HepG2 (cell line): ENCODE measurements around the gene AARSD1. TPM values are rescaled to one million over a fixed set of nuclear protein-coding genes. Genes with fewer than 3 reads are reported as not detected.

Experiments
- GZF1 ChIP-seq: sonication (generic); formaldehyde crosslinking; IDR thresholded peaks from 2 replicates; pipeline ENCODE4 v1.5.1; 2020; ENCODE audit warnings: mild to moderate bottlenecking, missing genetic modification reagents
- HMGXB4 ChIP-seq, 2 experiments: sonication (generic) in 1 of 2; formaldehyde crosslinking in 1 of 2; IDR thresholded peaks; 2 replicates each; pipeline versions ENCODE4 v1.4.0 to v1.6.1; 2018 to 2020; ENCODE audit warnings: missing genetic modification reagents in 2 of 2, borderline replicate concordance in 1 of 2, low read depth in 1 of 2, mild to moderate bottlenecking in 1 of 2, missing biosample characterization in 1 of 2
- MED13 ChIP-seq: sonication (generic); formaldehyde crosslinking; IDR thresholded peaks from 2 replicates; pipeline ENCODE4 v1.5.0; 2020; ENCODE audit warnings: missing genetic modification reagents
- NFIC ChIP-seq: IDR thresholded peaks from 2 replicates; pipeline ENCODE4 v1.6.1; 2012; ENCODE audit warnings: mild to moderate bottlenecking, low read length, inconsistent platforms
- SNRNP70 ChIP-seq: fragments of 200-400 bp; formaldehyde crosslinking; IDR thresholded peaks from 2 replicates; pipeline ENCODE4 v1.6.1; 2017; ENCODE audit warnings: mild to moderate bottlenecking, low read depth, low read length, moderate library complexity
- ZFP37 ChIP-seq: sonication (generic); formaldehyde crosslinking; IDR thresholded peaks from 2 replicates; pipeline ENCODE4 v1.4.0; 2020; ENCODE audit warnings: missing genetic modification reagents, borderline replicate concordance
- ZNF318 ChIP-seq: sonication (generic); formaldehyde crosslinking; IDR thresholded peaks from 2 replicates; pipeline ENCODE4 v1.4.0; 2020; ENCODE audit warnings: mild to moderate bottlenecking, missing genetic modification reagents
- ZNF563 ChIP-seq: sonication (generic); formaldehyde crosslinking; IDR thresholded peaks from 2 replicates; pipeline ENCODE4 v1.8.0; 2022; ENCODE audit warnings: mild to moderate bottlenecking, moderate library complexity, missing genetic modification reagents
- ZNF839 ChIP-seq: sonication (generic); formaldehyde crosslinking; IDR thresholded peaks from 2 replicates; pipeline ENCODE4 v1.4.0; 2020; ENCODE audit warnings: missing genetic modification reagents, mild to moderate bottlenecking, borderline replicate concordance
- ZXDC ChIP-seq: sonication (generic); formaldehyde crosslinking; IDR thresholded peaks from 2 replicates; pipeline ENCODE4 v1.5.0; 2020; ENCODE audit warnings: mild to moderate bottlenecking, missing genetic modification reagents
- polyA plus RNA-seq, 8 experiments: library from polyadenylated mRNA; depleted of rRNA in 3 of 8; stranded (reverse) in 7 of 8; unstranded in 1 of 8; fragments of >200 nt; fragmentation: Illumina TruSeq in 4 of 8; extraction: Trizol in 4 of 8; gene quantifications; 2 replicates each; pipeline versions ENCODE4 v1.2.1 to v1.2.3, GENCODE V29; 2011 to 2016; ENCODE audit warnings: low read depth in 4 of 8, missing spikeins in 1 of 8, mixed read lengths in 1 of 8; ENCODE audit not compliant: insufficient read depth in 1 of 8
- total RNA-seq, 5 experiments: library from RNA; depleted of rRNA; stranded (reverse); fragments of >200 nt; fragmentation: Illumina TruSeq; extraction: Trizol; gene quantifications; 2 replicates each; pipeline ENCODE4 v1.2.3, GENCODE V29; 2016; ENCODE audit warnings: low read depth in 1 of 5

The AARSD1 gene
- total and polyA plus RNA-seq, 2 of the 13 experiments (the other 11 are each of a cell fraction or from before 2014, with no cell fraction given): 24.7 to 29.3 TPM

- TF ChIP-seq ZXDC (CRISPR knock-in tag) (no peak), GZF1 (CRISPR knock-in tag) (no peak), HMGXB4 (CRISPR knock-in tag; IDR thresholded peaks at IDR 0.05; ENCODE audit: borderline replicate concordance in 1 of 2, low read depth in 1 of 2) (no peak), ZNF839 (no peak), SNRNP70 (no peak), NFIC (no peak), ZNF563 (no peak), ZFP37 (CRISPR knock-in tag) (0 out of 2 replicates have a peak, but pooled peaks have one; percentile 10), ZNF318 (CRISPR knock-in tag) (no peak), MED13 (CRISPR knock-in tag) (0 out of 2 replicates have a peak, but pooled peaks have one; percentile 25)
These were observed 34.8 kb downstream of the AARSD1 start (continued) for GRCh38 chr17:42929497-42929844.
